ENCODE results near the gene TDP1.

DNA sequence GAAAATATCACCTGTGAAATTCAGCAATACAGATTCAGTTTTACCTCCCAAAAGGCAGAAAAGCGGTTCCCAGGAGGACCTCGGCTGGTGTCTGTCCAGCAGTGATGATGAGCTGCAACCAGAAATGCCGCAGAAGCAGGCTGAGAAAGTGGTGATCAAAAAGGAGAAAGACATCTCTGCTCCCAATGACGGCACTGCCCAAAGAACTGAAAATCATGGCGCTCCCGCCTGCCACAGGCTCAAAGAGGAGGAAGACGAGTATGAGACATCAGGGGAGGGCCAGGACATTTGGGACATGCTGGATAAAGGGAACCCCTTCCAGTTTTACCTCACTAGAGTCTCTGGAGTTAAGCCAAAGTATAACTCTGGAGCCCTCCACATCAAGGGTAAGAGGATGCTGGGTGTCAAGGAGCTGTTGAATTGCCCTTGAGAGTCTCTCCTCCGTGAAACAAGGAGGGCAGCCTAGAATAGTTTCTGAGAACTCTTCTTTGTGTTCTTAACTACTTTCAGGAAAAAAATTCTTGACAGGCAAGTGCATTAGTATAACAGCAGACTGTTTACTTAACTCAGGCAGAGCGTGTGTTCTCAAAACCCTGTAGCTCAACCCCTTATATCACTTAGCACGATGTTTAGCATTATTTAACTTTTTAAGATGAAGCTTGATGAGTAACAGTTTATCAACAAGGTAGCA is 7.7 kb downstream of the TDP1 start:
- TF ChIP-seq CTCF (IDR thresholded peaks at IDR 0.05) (no peak), EP300 (IDR thresholded peaks at IDR 0.05; ENCODE audit: low read depth) (no peak)

Data from transverse colon (tissue), 3 donors.